SJCRH30 (cell line): ENCODE results near the gene CLIC5. TPM values are rescaled to one million over a fixed set of nuclear protein-coding genes. Genes with fewer than 3 reads are reported as not detected.

ENCODE experiments used
- DNase-seq, 2 experiments: peaks; one replicate each; pipeline ENCODE4 v3.0.0-alpha.2; 2015 to 2020
- H3K27ac ChIP-seq: fragments of 250-450 bp; sonication (Bioruptor Pico); 2 replicates; pipeline ENCODE4 v1.5.1; 2020; ENCODE audit warnings: mild to moderate bottlenecking, moderate library complexity
- H3K27me3 ChIP-seq: fragments of 250-450 bp; sonication (Bioruptor Pico); 2 replicates; pipeline ENCODE4 v1.5.1; 2020; ENCODE audit warnings: mild to moderate bottlenecking, moderate library complexity
- H3K36me3 ChIP-seq: fragments of 250-450 bp; sonication (Bioruptor Pico); 2 replicates; pipeline ENCODE4 v1.5.1; 2020; ENCODE audit warnings: mild to moderate bottlenecking, moderate library complexity
- H3K4me1 ChIP-seq: fragments of 250-450 bp; sonication (Bioruptor Pico); 2 replicates; pipeline ENCODE4 v1.5.1; 2020; ENCODE audit warnings: mild to moderate bottlenecking, moderate library complexity
- H3K4me3 ChIP-seq: fragments of 250-450 bp; sonication (Bioruptor Pico); 2 replicates; pipeline ENCODE4 v1.5.1; 2020; ENCODE audit warnings: mild to moderate bottlenecking, moderate library complexity
- H3K9me3 ChIP-seq: fragments of 250-450 bp; sonication (Bioruptor Pico); replicated peaks from 2 replicates; pipeline ENCODE4 v1.5.1; 2020; ENCODE audit warnings: mild to moderate bottlenecking, moderate library complexity
- total RNA-seq: library from RNA; depleted of rRNA; stranded (reverse); fragments of >200 nt; shearing (Covaris generic); gene quantifications from 2 replicates; pipeline ENCODE4 v1.2.3, GENCODE V29; 2014; rRNA removed

The CLIC5 gene
- total RNA-seq, 1 experiment from 2014 or later: 0.06 TPM

- H3K4me3 ChIP-seq: no peak overlapping the region
- no peaks in the 10 kb centered on the region for H3K9me3 ChIP-seq
- no peak overlapping the region for H3K27ac ChIP-seq
- no peak for DNase-seq
- H3K36me3 ChIP-seq: no peaks in the 10 kb centered on the region
- H3K27me3 ChIP-seq: no peaks in the 10 kb centered on the region
- no peaks in the 10 kb centered on the region for H3K4me1 ChIP-seq
Observed at GRCh38 chr6:45836984-45837383, 178.7 kb downstream of the CLIC5 start.

GRCh38 chr6:45836438-45836824 is 179.2 kb downstream of the CLIC5 start:
- Histone ChIP-seq H3K4me1 (no peaks in the 10 kb centered on the region), H3K27ac (no peak overlapping the region), H3K27me3 (no peaks in the 10 kb centered on the region), H3K36me3 (no peaks in the 10 kb centered on the region), H3K4me3 (no peak overlapping the region), H3K9me3 (no peaks in the 10 kb centered on the region)
- no peak for DNase-seq

- no peaks in the 10 kb centered on the region for H3K4me1 ChIP-seq
- H3K27me3 ChIP-seq: no peaks in the 10 kb centered on the region
- DNase-seq: no peak
- no peak overlapping the region for H3K4me3 ChIP-seq
- no peak overlapping the region for H3K27ac ChIP-seq
- H3K36me3 ChIP-seq: no peaks in the 10 kb centered on the region
- H3K9me3 ChIP-seq: no peaks in the 10 kb centered on the region
Observed at GRCh38 chr6:45835721-45836437, 179.8 kb downstream of the CLIC5 start.

GRCh38 chr6:45832063-45832462 is 183.6 kb downstream of the CLIC5 start:
- H3K4me3 ChIP-seq: no peak overlapping the region
- no peaks in the 10 kb centered on the region for H3K27me3 ChIP-seq
- H3K27ac ChIP-seq: no peak overlapping the region
- no peaks in the 10 kb centered on the region for H3K4me1 ChIP-seq
- no peak for DNase-seq
- no peaks in the 10 kb centered on the region for H3K9me3 ChIP-seq
- H3K36me3 ChIP-seq: no peaks in the 10 kb centered on the region

Other genes with a start within 250 kb of the CLIC5 start
- gene ENPP4, start 114.1 kb upstream of the CLIC5 start, total RNA-seq: 0.23 and 0.32 TPM in 2 replicates
- gene ENPP5, start 155.1 kb upstream of the CLIC5 start, total RNA-seq: not detected in 2 replicates